VCaP (cell line): Measurements from ENCODE around the gene ZNF622.

ENCODE experiments used
- H3K27ac ChIP-seq: fragments of 450-650 bp; 2 replicates; pipeline ENCODE4 v1.5.1; 2017
- CTCF ChIP-seq: fragments of 450-650 bp; conservative IDR thresholded peaks from 2 replicates; pipeline ENCODE4 v1.5.1; 2017; ENCODE audit warnings: mild to moderate bottlenecking, moderate library complexity

ZNF622 gene

GRCh38 chr5:16489322-16489791 lies 23.8 kb upstream of the ZNF622 start:
- peak overlapping the region; percentile 68 for H3K27ac ChIP-seq
- peak; percentile 82 for TF ChIP-seq CTCF

- H3K27ac ChIP-seq: peak overlapping the region; percentile 68
- TF ChIP-seq CTCF: no peak
These were observed 21.9 kb upstream of the ZNF622 start for GRCh38 chr5:16487456-16487855.

DNA sequence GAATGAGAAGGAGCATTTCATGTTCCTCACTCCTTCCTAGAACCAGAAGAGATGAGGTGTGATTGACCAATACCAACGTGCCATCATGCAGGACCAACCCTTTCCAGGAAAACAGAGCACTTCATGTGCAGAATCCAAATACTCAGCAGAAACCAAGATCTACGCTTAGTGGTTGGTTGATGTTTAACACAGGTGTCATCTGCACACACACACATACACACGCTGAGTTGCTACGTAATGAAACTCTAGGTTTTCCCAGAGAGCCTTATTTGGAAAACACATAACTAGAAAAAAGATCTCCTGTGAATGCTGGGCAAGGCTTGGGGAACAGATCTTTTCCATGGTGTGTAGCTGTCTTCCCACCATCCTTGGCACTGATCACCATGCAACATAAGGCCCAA lies 21.1 kb upstream of the ZNF622 start:
- peak overlapping the region; percentile 68; the same call in 1 of the 2 replicates for H3K27ac ChIP-seq
- no peak for TF ChIP-seq CTCF

DNA sequence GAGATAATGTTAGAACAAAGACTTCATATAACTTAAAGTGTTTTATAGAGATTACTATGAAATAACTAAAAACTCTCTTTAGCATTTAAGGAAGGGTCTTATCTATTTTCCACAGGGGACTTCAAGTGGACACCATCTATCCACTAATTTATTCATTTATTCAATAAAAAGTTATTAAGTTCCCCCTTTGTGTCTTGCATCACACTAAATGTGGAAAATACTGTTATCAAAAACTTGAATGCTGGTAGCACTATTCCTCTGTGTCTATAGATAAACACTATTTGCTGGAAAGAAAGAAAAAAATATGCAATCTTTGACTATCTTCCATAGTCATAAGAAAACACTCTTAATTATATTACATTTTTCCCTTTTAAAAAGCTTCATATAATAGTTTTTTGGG lies 20.1 kb upstream of the ZNF622 start:
- no peak for TF ChIP-seq CTCF

GRCh38 chr5:16484081-16484480 lies 18.5 kb upstream of the ZNF622 start:
- TF ChIP-seq CTCF: no peak
- peak overlapping the region; percentile 52; the same call in 1 of the 2 replicates for H3K27ac ChIP-seq

More for the DNA sequence above, 20.1 kb upstream of the ZNF622 start:
- H3K27ac ChIP-seq: peak overlapping the region; percentile 52

DNA sequence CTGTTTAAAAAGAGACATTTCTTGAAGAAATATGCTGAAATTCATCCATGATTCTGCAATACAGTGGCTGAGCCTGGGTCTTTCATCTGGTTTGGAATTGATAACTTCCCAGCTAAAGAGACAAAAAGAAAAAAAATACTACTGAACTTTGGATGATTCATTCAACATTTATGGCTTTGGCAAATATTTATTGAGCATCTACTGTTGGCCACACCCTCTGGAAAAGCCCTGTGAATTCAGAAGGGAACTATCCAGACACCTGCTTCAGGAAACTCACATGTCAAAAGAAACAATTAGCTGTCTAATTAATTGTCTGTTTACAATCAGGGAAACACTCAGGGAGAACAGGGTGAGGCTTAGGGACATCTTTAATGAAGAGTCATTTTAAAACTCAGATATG lies 17.8 kb upstream of the ZNF622 start:
- H3K27ac ChIP-seq: no peak overlapping the region
- no peak for TF ChIP-seq CTCF

- H3K27ac ChIP-seq: no peak overlapping the region
- no peak for TF ChIP-seq CTCF
These were observed 17.3 kb upstream of the ZNF622 start for GRCh38 chr5:16482891-16483290.
